Measurements from ENCODE around the gene OR2AG1.

The OR2AG1 gene

GRCh38 chr11:6782720-6783119 lies at the start of gene OR2AG1:
OR2AG1 (plus strand) TSS chr11:6783020; CDS start chr11:6785038, 2,018 bp downstream.
- no peak for DNase-seq (ENCODE audit: low read depth, low spot score)
- no peak within 1 kb of the TSS for H3K4me3 ChIP-seq (ENCODE audit: low read length)
- no peaks in the 10 kb centered on the region for H3K9me3 ChIP-seq (ENCODE audit: control insufficient read depth, insufficient read depth, low read length)
- no peak within 1 kb of the TSS for H3K27ac ChIP-seq (ENCODE audit: low read length)
- no CpG with 5 or more reads among the region's 2 CpGs for WGBS (ENCODE audit: insufficient coverage, insufficient read length)
- H3K4me1 ChIP-seq (ENCODE audit: control insufficient read depth, insufficient read depth, low read length): no peaks in the 10 kb centered on the region
- no peaks in the 10 kb centered on the region for H3K36me3 ChIP-seq (ENCODE audit: control insufficient read depth, insufficient read depth, low read length)
- no peaks in the 10 kb centered on the region for H3K27me3 ChIP-seq (ENCODE audit: control insufficient read depth, insufficient read depth, low read length)

GRCh38 chr11:6733326-6734275 lies 49.2 kb upstream of the OR2AG1 start:
- DNase-seq (ENCODE audit: low read depth, low spot score): no peak
- no CpG with 5 or more reads among the region's 3 CpGs for WGBS (ENCODE audit: insufficient coverage, insufficient read length)
- no peak overlapping the region for H3K27ac ChIP-seq (ENCODE audit: low read length)
- no peaks in the 10 kb centered on the region for H3K27me3 ChIP-seq (ENCODE audit: control insufficient read depth, insufficient read depth, low read length)
- no peak overlapping the region for H3K4me3 ChIP-seq (ENCODE audit: low read length)
- H3K4me1 ChIP-seq (ENCODE audit: control insufficient read depth, insufficient read depth, low read length): no peaks in the 10 kb centered on the region
- no peaks in the 10 kb centered on the region for H3K9me3 ChIP-seq (ENCODE audit: control insufficient read depth, insufficient read depth, low read length)
- H3K36me3 ChIP-seq (ENCODE audit: control insufficient read depth, insufficient read depth, low read length): no peaks in the 10 kb centered on the region

GRCh38 chr11:6734616-6735015 lies 48.2 kb upstream of the OR2AG1 start:
- no peak for DNase-seq (ENCODE audit: low read depth, low spot score)
- no CpG with 5 or more reads among the region's 3 CpGs for WGBS (ENCODE audit: insufficient coverage, insufficient read length)
- no peak overlapping the region for H3K27ac ChIP-seq (ENCODE audit: low read length)
- H3K36me3 ChIP-seq (ENCODE audit: control insufficient read depth, insufficient read depth, low read length): no peaks in the 10 kb centered on the region
- H3K9me3 ChIP-seq (ENCODE audit: control insufficient read depth, insufficient read depth, low read length): no peaks in the 10 kb centered on the region
- H3K27me3 ChIP-seq (ENCODE audit: control insufficient read depth, insufficient read depth, low read length): no peaks in the 10 kb centered on the region
- no peak overlapping the region for H3K4me3 ChIP-seq (ENCODE audit: low read length)
- H3K4me1 ChIP-seq (ENCODE audit: control insufficient read depth, insufficient read depth, low read length): no peaks in the 10 kb centered on the region

- Histone ChIP-seq H3K4me1 (ENCODE audit: control insufficient read depth, insufficient read depth, low read length) (no peaks in the 10 kb centered on the region), H3K4me3 (ENCODE audit: low read length) (no peak overlapping the region)
- DNase-seq (ENCODE audit: low read depth, low spot score): no peak
These were observed 47.5 kb upstream of the OR2AG1 start for GRCh38 chr11:6735306-6735705.

GRCh38 chr11:6736495-6737121 lies 46.2 kb upstream of the OR2AG1 start:
- H3K36me3 ChIP-seq (ENCODE audit: control insufficient read depth, insufficient read depth, low read length): no peaks in the 10 kb centered on the region
- H3K4me3 ChIP-seq (ENCODE audit: low read length): no peak overlapping the region
- H3K4me1 ChIP-seq (ENCODE audit: control insufficient read depth, insufficient read depth, low read length): no peaks in the 10 kb centered on the region
- DNase-seq (ENCODE audit: low read depth, low spot score): no peak
- WGBS (ENCODE audit: insufficient coverage, insufficient read length): no CpG with 5 or more reads among the region's 3 CpGs
- no peaks in the 10 kb centered on the region for H3K27me3 ChIP-seq (ENCODE audit: control insufficient read depth, insufficient read depth, low read length)
- H3K9me3 ChIP-seq (ENCODE audit: control insufficient read depth, insufficient read depth, low read length): no peaks in the 10 kb centered on the region
- H3K27ac ChIP-seq (ENCODE audit: low read length): no peak overlapping the region

More at GRCh38 chr11:6735306-6735705, 47.5 kb upstream of the OR2AG1 start:
- Histone ChIP-seq H3K36me3 (ENCODE audit: control insufficient read depth, insufficient read depth, low read length) (no peaks in the 10 kb centered on the region), H3K27ac (ENCODE audit: low read length) (no peak overlapping the region), H3K9me3 (ENCODE audit: control insufficient read depth, insufficient read depth, low read length) (no peaks in the 10 kb centered on the region), H3K27me3 (ENCODE audit: control insufficient read depth, insufficient read depth, low read length) (no peaks in the 10 kb centered on the region)
- WGBS (ENCODE audit: insufficient coverage, insufficient read length): no CpG with 5 or more reads among the region's 3 CpGs

- no peak overlapping the region for H3K4me3 ChIP-seq (ENCODE audit: low read length)
- no peaks in the 10 kb centered on the region for H3K27me3 ChIP-seq (ENCODE audit: control insufficient read depth, insufficient read depth, low read length)
- H3K27ac ChIP-seq (ENCODE audit: low read length): no peak overlapping the region
- peak; percentile 5 for DNase-seq (ENCODE audit: low read depth, low spot score)
- WGBS (ENCODE audit: insufficient coverage, insufficient read length): no CpG with 5 or more reads among the region's 2 CpGs
- no peaks in the 10 kb centered on the region for H3K36me3 ChIP-seq (ENCODE audit: control insufficient read depth, insufficient read depth, low read length)
- no peaks in the 10 kb centered on the region for H3K9me3 ChIP-seq (ENCODE audit: control insufficient read depth, insufficient read depth, low read length)
- no peaks in the 10 kb centered on the region for H3K4me1 ChIP-seq (ENCODE audit: control insufficient read depth, insufficient read depth, low read length)
These were observed 44.9 kb upstream of the OR2AG1 start for GRCh38 chr11:6737872-6738466.

GRCh38 chr11:6738590-6738989 lies 44.2 kb upstream of the OR2AG1 start:
- Histone ChIP-seq H3K4me3 (ENCODE audit: low read length) (no peak overlapping the region), H3K27ac (ENCODE audit: low read length) (no peak overlapping the region), H3K27me3 (ENCODE audit: control insufficient read depth, insufficient read depth, low read length) (no peaks in the 10 kb centered on the region), H3K36me3 (ENCODE audit: control insufficient read depth, insufficient read depth, low read length) (no peaks in the 10 kb centered on the region), H3K9me3 (ENCODE audit: control insufficient read depth, insufficient read depth, low read length) (no peaks in the 10 kb centered on the region), H3K4me1 (ENCODE audit: control insufficient read depth, insufficient read depth, low read length) (no peaks in the 10 kb centered on the region)
- no CpG with 5 or more reads among the region's 1 CpG for WGBS (ENCODE audit: insufficient coverage, insufficient read length)
- no peak for DNase-seq (ENCODE audit: low read depth, low spot score)

GRCh38 chr11:6742260-6742659 lies 40.6 kb upstream of the OR2AG1 start:
- Histone ChIP-seq H3K36me3 (ENCODE audit: control insufficient read depth, insufficient read depth, low read length) (no peaks in the 10 kb centered on the region), H3K27ac (ENCODE audit: low read length) (no peak overlapping the region), H3K9me3 (ENCODE audit: control insufficient read depth, insufficient read depth, low read length) (no peaks in the 10 kb centered on the region), H3K27me3 (ENCODE audit: control insufficient read depth, insufficient read depth, low read length) (no peaks in the 10 kb centered on the region), H3K4me3 (ENCODE audit: low read length) (no peak overlapping the region), H3K4me1 (ENCODE audit: control insufficient read depth, insufficient read depth, low read length) (no peaks in the 10 kb centered on the region)
- no peak for DNase-seq (ENCODE audit: low read depth, low spot score)
- no CpG with 5 or more reads among the region's 7 CpGs for WGBS (ENCODE audit: insufficient coverage, insufficient read length)

- Histone ChIP-seq H3K4me1 (ENCODE audit: control insufficient read depth, insufficient read depth, low read length) (no peaks in the 10 kb centered on the region), H3K9me3 (ENCODE audit: control insufficient read depth, insufficient read depth, low read length) (no peaks in the 10 kb centered on the region), H3K36me3 (ENCODE audit: control insufficient read depth, insufficient read depth, low read length) (no peaks in the 10 kb centered on the region), H3K27ac (ENCODE audit: low read length) (no peak overlapping the region), H3K27me3 (ENCODE audit: control insufficient read depth, insufficient read depth, low read length) (no peaks in the 10 kb centered on the region), H3K4me3 (ENCODE audit: low read length) (no peak overlapping the region)
- 100% methylated on average over 1 of the region's 4 CpGs for WGBS (ENCODE audit: insufficient coverage, insufficient read length)
- DNase-seq (ENCODE audit: low read depth, low spot score): no peak
These were observed 37.8 kb upstream of the OR2AG1 start for GRCh38 chr11:6745018-6745417.

- H3K9me3 ChIP-seq (ENCODE audit: control insufficient read depth, insufficient read depth, low read length): no peaks in the 10 kb centered on the region
- no peaks in the 10 kb centered on the region for H3K4me1 ChIP-seq (ENCODE audit: control insufficient read depth, insufficient read depth, low read length)
- no peak overlapping the region for H3K27ac ChIP-seq (ENCODE audit: low read length)
- no CpG with 5 or more reads among the region's 2 CpGs for WGBS (ENCODE audit: insufficient coverage, insufficient read length)
- DNase-seq (ENCODE audit: low read depth, low spot score): no peak
- no peaks in the 10 kb centered on the region for H3K27me3 ChIP-seq (ENCODE audit: control insufficient read depth, insufficient read depth, low read length)
- no peaks in the 10 kb centered on the region for H3K36me3 ChIP-seq (ENCODE audit: control insufficient read depth, insufficient read depth, low read length)
- H3K4me3 ChIP-seq (ENCODE audit: low read length): no peak overlapping the region
These were observed 37.3 kb upstream of the OR2AG1 start for GRCh38 chr11:6745465-6746015.
